K562 (cell line): ENCODE results near the gene SEC14L1. TPM values are rescaled to one million over a fixed set of nuclear protein-coding genes. Genes with fewer than 3 reads are reported as not detected.

Experiments
- ATAC-seq: fragments of 200-7000 bp; cut with Tn5 transposase; 3 replicates; pipeline ENCODE4 v1.9.1; 2020; ENCODE audit warnings: moderate library complexity
- BruUV-seq: library from RNA; stranded (reverse); fragments of 400-500 nt; replicated peaks from 2 replicates; lab custom pipeline; 2021; lab: Mats Ljungman, UMichigan
- CTCF ChIA-PET: fragments of 300-600 bp; formaldehyde crosslinking; extraction: SDS; loops from one replicate; lab custom pipeline; 2021; ENCODE audit warnings: low intra/inter-chr PET ratio; lab: Yijun Ruan, JAX
- POLR2A ChIA-PET: fragments of 300-600, 350-650 bp; sonication (Branson Sonifier 250); formaldehyde crosslinking; extraction: SDS; loops from one replicate; lab custom pipeline; 2021; ENCODE audit warnings: antibody characterized with exemption, inconsistent platforms; lab: Yijun Ruan, JAX
- DNase-seq, 4 experiments: peaks; one replicate each; pipeline versions ENCODE4 v3.0.0 to v3.0.0-alpha.2; 2011 to 2018; ENCODE audit warnings: low spot score in 3 of 4, mixed read lengths in 3 of 4; ENCODE audit errors: extremely low read depth in 1 of 4
- FAIRE-seq: peaks from 2 replicates; lab custom pipeline; 2011; peaks lifted over from hg19 to GRCh38; lab: Jason Lieb, UNC
- H2AFZ ChIP-seq: 2 replicates; pipeline ENCODE4 v1.6.0; 2011; ENCODE audit warnings: low read depth, low read length, control low read depth, inconsistent platforms
- H3K27ac ChIP-seq: fragments of 200-600 bp; 3 replicates; pipeline ENCODE4 v1.8.0; 2011; ENCODE audit warnings: low read depth, mild to moderate bottlenecking, control low read depth, inconsistent platforms, low read length, moderate library complexity, mixed read lengths; ENCODE audit errors: extremely low read depth
- H3K27me3 ChIP-seq, 2 experiments: fragments of 300-600 bp in 1 of 2; 2 replicates in 1 of 2; 3 replicates in 1 of 2; pipeline versions ENCODE4 v1.6.0 to v1.8.0; 2011; ENCODE audit warnings: inconsistent platforms in 2 of 2, low read length in 2 of 2, mild to moderate bottlenecking in 1 of 2, mixed read lengths in 1 of 2, moderate library complexity in 1 of 2; ENCODE audit not compliant: control insufficient read depth in 2 of 2, insufficient read depth in 2 of 2
- H3K36me3 ChIP-seq: fragments of 300-600 bp; 3 replicates; pipeline ENCODE4 v1.8.0; 2011; ENCODE audit warnings: mild to moderate bottlenecking, low read length, inconsistent platforms; ENCODE audit not compliant: control insufficient read depth, insufficient read depth
- H3K4me1 ChIP-seq, 2 experiments: fragments of 200-600 bp in 1 of 2; replicated peaks in 1 of 2; 2 replicates in 1 of 2; 3 replicates in 1 of 2; pipeline versions ENCODE4 v1.5.1 to v1.8.0; 2011; ENCODE audit warnings: inconsistent platforms in 2 of 2, low read length in 2 of 2, mild to moderate bottlenecking in 1 of 2, mixed read lengths in 1 of 2, moderate library complexity in 1 of 2; ENCODE audit not compliant: control insufficient read depth in 2 of 2, insufficient read depth in 2 of 2
- H3K4me2 ChIP-seq: 2 replicates; pipeline ENCODE4 v1.6.1; 2011; ENCODE audit warnings: low read length, control low read depth, inconsistent platforms, mixed read lengths; ENCODE audit not compliant: insufficient read depth
- H3K4me3 ChIP-seq: fragments of 200-600 bp; sonication (generic), shearing (Covaris generic); 2 replicates; pipeline ENCODE4 v1.5.1; 2016; ENCODE audit warnings: control low read depth, inconsistent platforms
- H3K79me2 ChIP-seq: fragments of 200-600 bp; 3 replicates; pipeline ENCODE4 v1.8.0; 2011; ENCODE audit warnings: low read length, inconsistent platforms; ENCODE audit not compliant: control insufficient read depth, insufficient read depth
- H3K9ac ChIP-seq, 2 experiments: 2 replicates each; pipeline versions ENCODE4 v1.6.0 to v1.6.1; 2011; ENCODE audit warnings: low read depth in 2 of 2, low read length in 2 of 2, control low read depth in 1 of 2, inconsistent platforms in 1 of 2, mild to moderate bottlenecking in 1 of 2, mixed read lengths in 1 of 2; ENCODE audit not compliant: insufficient read depth in 1 of 2
- H3K9me1 ChIP-seq: one replicate; pipeline ENCODE4 v1.6.0; 2011; ENCODE audit warnings: inconsistent platforms, mild to moderate bottlenecking, low read length, moderate library complexity; ENCODE audit not compliant: control insufficient read depth, insufficient read depth
- H3K9me3 ChIP-seq: replicated peaks from 2 replicates; pipeline ENCODE4 v1.5.1; 2011; ENCODE audit warnings: low read depth, low read length, inconsistent platforms; ENCODE audit not compliant: control insufficient read depth, insufficient read depth
- H4K20me1 ChIP-seq: replicated peaks from 2 replicates; pipeline ENCODE4 v1.6.1; 2011; ENCODE audit warnings: low read length, inconsistent platforms, mixed read lengths; ENCODE audit not compliant: control insufficient read depth, insufficient read depth
- NUFIP1 ChIP-seq: fragments of 450-650 bp; IDR thresholded peaks from 2 replicates; pipeline ENCODE4 v1.6.1; 2018; ENCODE audit not compliant: partially characterized antibody
- SNRNP70 ChIP-seq: fragments of 200-400 bp; formaldehyde crosslinking; optimal IDR thresholded peaks from 2 replicates; pipeline ENCODE3; 2017; ENCODE audit warnings: low read depth, low read length
- ZNF316 ChIP-seq: fragments of 450-650 bp; IDR thresholded peaks from 2 replicates; pipeline ENCODE4 v1.6.1; 2016
- WGBS: fragments of 100-300 bp; shearing (Covaris generic); methylation state at CpG from one replicate; pipeline ENCODE4 v1.1.6; 2016; ENCODE audit warnings: low coverage, mixed read lengths; ENCODE audit not compliant: insufficient coverage; ENCODE audit errors: missing lambda C conversion rate; 5-methylcytosine and 5-hydroxymethylcytosine counted together
- in situ Hi-C: fragments of 300-500 bp; cut with MboI; formaldehyde crosslinking; loops from 4 replicates; pipeline ENCODE4 v1.15.0; 2018; ENCODE audit warnings: inconsistent platforms, mixed read lengths
- intact Hi-C: fragments of 100-400 bp; cut with micrococcal nuclease; formaldehyde crosslinking; loops from 2 replicates; pipeline ENCODE4 v1.14.2; 2022
- polyA plus RNA-seq, 8 experiments: library from polyadenylated mRNA; depleted of rRNA in 4 of 8; stranded (reverse) in 5 of 8; unstranded in 3 of 8; fragments of >200 nt; fragmentation: Nextera tagmentation in 2 of 8; fragmentation: Illumina TruSeq in 1 of 8; extraction: Ambion mirVana in 2 of 8; extraction: Trizol in 1 of 8; gene quantifications; 2 replicates each; pipeline versions ENCODE4 v1.2.1 to v1.2.3, GENCODE V29; 2011 to 2014; ENCODE audit warnings: inconsistent platforms in 1 of 8, missing spikeins in 1 of 8
- total RNA-seq, 7 experiments: library from RNA; depleted of rRNA in 6 of 7; stranded (reverse); fragments of >200 nt in 6 of 7; fragmentation: Illumina TruSeq in 2 of 7; extraction: Trizol in 2 of 7; gene quantifications; 2 replicates each; pipeline versions ENCODE4 v1.2.1 to v1.2.3, GENCODE V29; 2011 to 2021; ENCODE audit warnings: low replicate concordance in 1 of 7
- TF ChIP-seq, protein P1 (sequence below), 2 experiments: fragments of 450-650 bp; IDR thresholded peaks; 2 replicates each; pipeline ENCODE4 v1.6.1; 2018; ENCODE audit warnings: mild to moderate bottlenecking in 2 of 2, low read depth in 1 of 2; ENCODE audit not compliant: partially characterized antibody in 2 of 2

The SEC14L1 gene
- total and polyA plus RNA-seq, 9 of the 15 experiments (the other 6 are each of a cell fraction or from before 2014, with no cell fraction given) = 3.1 to 39.7 (median 15.2) TPM

- CTCF ChIA-PET = no interaction called here
- Histone ChIP-seq H3K9me3 (no peaks in the 10 kb centered on the region), H3K36me3 (peaks cover 39% of the 10 kb centered on the region; the same call in 2 of the 3 replicates), H3K4me1 (peaks cover 0 to 26% of the 10 kb centered on the region in 2 experiments; a peak in 3 of 5 replicates), H3K9ac (no peak overlapping the region), H4K20me1 (no peaks in the 10 kb centered on the region; the same call in 1 of the 2 replicates), H3K27ac (no peak overlapping the region), H3K9me1 (no peaks in the 10 kb centered on the region), H3K4me2 (no peak overlapping the region), H3K27me3 (no peaks in the 10 kb centered on the region), H3K79me2 (no peaks in the 10 kb centered on the region), H3K4me3 (no peak overlapping the region), H2AFZ (no peak overlapping the region)
- FAIRE-seq = no peak
- intact Hi-C loops = no loop called here
- no peak for ATAC-seq
- in situ Hi-C loops = no loop called here
- WGBS = 87% methylated on average over 11 of the region's 11 CpGs
- no peak for DNase-seq
- no TSS peak for BruUV-seq
- TF ChIP-seq, protein P1, sequence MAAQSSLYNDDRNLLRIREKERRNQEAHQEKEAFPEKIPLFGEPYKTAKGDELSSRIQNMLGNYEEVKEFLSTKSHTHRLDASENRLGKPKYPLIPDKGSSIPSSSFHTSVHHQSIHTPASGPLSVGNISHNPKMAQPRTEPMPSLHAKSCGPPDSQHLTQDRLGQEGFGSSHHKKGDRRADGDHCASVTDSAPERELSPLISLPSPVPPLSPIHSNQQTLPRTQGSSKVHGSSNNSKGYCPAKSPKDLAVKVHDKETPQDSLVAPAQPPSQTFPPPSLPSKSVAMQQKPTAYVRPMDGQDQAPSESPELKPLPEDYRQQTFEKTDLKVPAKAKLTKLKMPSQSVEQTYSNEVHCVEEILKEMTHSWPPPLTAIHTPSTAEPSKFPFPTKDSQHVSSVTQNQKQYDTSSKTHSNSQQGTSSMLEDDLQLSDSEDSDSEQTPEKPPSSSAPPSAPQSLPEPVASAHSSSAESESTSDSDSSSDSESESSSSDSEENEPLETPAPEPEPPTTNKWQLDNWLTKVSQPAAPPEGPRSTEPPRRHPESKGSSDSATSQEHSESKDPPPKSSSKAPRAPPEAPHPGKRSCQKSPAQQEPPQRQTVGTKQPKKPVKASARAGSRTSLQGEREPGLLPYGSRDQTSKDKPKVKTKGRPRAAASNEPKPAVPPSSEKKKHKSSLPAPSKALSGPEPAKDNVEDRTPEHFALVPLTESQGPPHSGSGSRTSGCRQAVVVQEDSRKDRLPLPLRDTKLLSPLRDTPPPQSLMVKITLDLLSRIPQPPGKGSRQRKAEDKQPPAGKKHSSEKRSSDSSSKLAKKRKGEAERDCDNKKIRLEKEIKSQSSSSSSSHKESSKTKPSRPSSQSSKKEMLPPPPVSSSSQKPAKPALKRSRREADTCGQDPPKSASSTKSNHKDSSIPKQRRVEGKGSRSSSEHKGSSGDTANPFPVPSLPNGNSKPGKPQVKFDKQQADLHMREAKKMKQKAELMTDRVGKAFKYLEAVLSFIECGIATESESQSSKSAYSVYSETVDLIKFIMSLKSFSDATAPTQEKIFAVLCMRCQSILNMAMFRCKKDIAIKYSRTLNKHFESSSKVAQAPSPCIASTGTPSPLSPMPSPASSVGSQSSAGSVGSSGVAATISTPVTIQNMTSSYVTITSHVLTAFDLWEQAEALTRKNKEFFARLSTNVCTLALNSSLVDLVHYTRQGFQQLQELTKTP (IDR thresholded peaks at IDR 0.05; ENCODE audit: low read depth in 1 of 2, partially characterized antibody in 2 of 2) = no peak
- TF ChIP-seq SNRNP70 (no peak), ZNF316 (no peak), NUFIP1 (no peak)
- TF ChIP-seq, all 486 proteins: peak for 0
- POLR2A ChIA-PET = interaction anchor here (0.6 to 1.4 kb wide), 3 partner anchors 11 to 63 kb away, joined by 3 to 5 read pairs (median 3); no protein-coding TSS in a partner anchor
Observed at GRCh38 chr17:77217123-77217522, 76.4 kb downstream of the SEC14L1 start.
